Choroid plexus epithelial cell (primary cell): Measurements from ENCODE around the gene LRRC43.

Experiments
- DNase-seq: peaks from one replicate; pipeline ENCODE4 v3.0.0-alpha.2; 2010; ENCODE audit warnings: low read depth
- H3K4me3 ChIP-seq: 2 replicates; pipeline ENCODE4 v1.5.1; 2011; ENCODE audit warnings: low read depth, mild to moderate bottlenecking, control low read depth, low read length, moderate library complexity
- CTCF ChIP-seq: conservative IDR thresholded peaks from 2 replicates; pipeline ENCODE4 v1.5.1; 2011; ENCODE audit warnings: low read depth, mild to moderate bottlenecking, control low read depth, inconsistent platforms, low read length, moderate library complexity

LRRC43 gene

GRCh38 chr12:122190842-122191668, 8.1 kb downstream of the LRRC43 start:
- H3K4me3 ChIP-seq: no peak overlapping the region
- TF ChIP-seq CTCF: peak; percentile 91
- DNase-seq: peak; percentile 73

- no peak overlapping the region for H3K4me3 ChIP-seq
- no peak for TF ChIP-seq CTCF
- DNase-seq: no peak
Measured at GRCh38 chr12:122192441-122192840, 9.5 kb downstream of the LRRC43 start.

GRCh38 chr12:122194804-122195203, 11.9 kb downstream of the LRRC43 start:
- TF ChIP-seq CTCF: no peak
- no peak for DNase-seq
- no peak overlapping the region for H3K4me3 ChIP-seq

- H3K4me3 ChIP-seq: no peak overlapping the region
- no peak for DNase-seq
- no peak for TF ChIP-seq CTCF
Measured at GRCh38 chr12:122195405-122195804, 12.5 kb downstream of the LRRC43 start.

GRCh38 chr12:122197612-122197966, 14.7 kb downstream of the LRRC43 start:
- peak; percentile 23 for DNase-seq
- TF ChIP-seq CTCF: no peak
- H3K4me3 ChIP-seq: no peak overlapping the region

- DNase-seq: no peak
- no peak for TF ChIP-seq CTCF
- no peak overlapping the region for H3K4me3 ChIP-seq
Measured at GRCh38 chr12:122199484-122200355, 16.8 kb downstream of the LRRC43 start.
